H9 (cell line): ENCODE data around the gene ATP2C1. TPM values are rescaled to one million over a fixed set of nuclear protein-coding genes. Genes with fewer than 3 reads are reported as not detected.

Experiments
- DNase-seq: peaks from one replicate; pipeline ENCODE4 v3.0.0-alpha.2; 2017
- H2AFZ ChIP-seq: one replicate; pipeline ENCODE4 v1.6.1; 2013; ENCODE audit warnings: mild to moderate bottlenecking, low read length, control low read depth, moderate library complexity
- H2AK5ac ChIP-seq: 2 replicates; pipeline ENCODE4 v1.6.1; 2013; ENCODE audit warnings: low read length, control low read depth, mixed read lengths; ENCODE audit not compliant: insufficient read length
- H2BK120ac ChIP-seq: one replicate; pipeline ENCODE4 v1.6.1; 2013; ENCODE audit warnings: low read depth, mild to moderate bottlenecking, low read length, control low read depth, inconsistent platforms; ENCODE audit not compliant: poor library complexity, severe bottlenecking
- H2BK12ac ChIP-seq: 2 replicates; pipeline ENCODE4 v1.6.1; 2013; ENCODE audit warnings: low read length, control low read depth, mixed read lengths, low read depth; ENCODE audit not compliant: insufficient read length
- H2BK15ac ChIP-seq: 2 replicates; pipeline ENCODE4 v1.6.1; 2013; ENCODE audit warnings: low read depth, low read length, control low read depth
- H2BK20ac ChIP-seq: one replicate; pipeline ENCODE4 v1.6.1; 2013; ENCODE audit warnings: low read depth, mild to moderate bottlenecking, low read length, control low read depth, inconsistent platforms; ENCODE audit not compliant: poor library complexity, severe bottlenecking
- H2BK5ac ChIP-seq: 2 replicates; pipeline ENCODE4 v1.6.1; 2013; ENCODE audit warnings: low read length, control low read depth, mixed read lengths; ENCODE audit not compliant: insufficient read length
- H3K14ac ChIP-seq: 2 replicates; pipeline ENCODE4 v1.6.1; 2013; ENCODE audit warnings: low read length, control low read depth; ENCODE audit not compliant: insufficient read depth
- H3K18ac ChIP-seq: 2 replicates; pipeline ENCODE4 v1.6.1; 2013; ENCODE audit warnings: low read depth, mild to moderate bottlenecking, mixed read lengths, low read length, control low read depth; ENCODE audit not compliant: insufficient read length
- H3K23ac ChIP-seq: 2 replicates; pipeline ENCODE4 v1.6.1; 2013; ENCODE audit warnings: low read length, control low read depth, mixed read lengths, low read depth; ENCODE audit not compliant: insufficient read length
- H3K23me2 ChIP-seq: 2 replicates; pipeline ENCODE4 v1.6.1; 2013; ENCODE audit warnings: low read depth, mild to moderate bottlenecking, mixed read lengths, low read length, control low read depth; ENCODE audit not compliant: insufficient read length, poor library complexity, severe bottlenecking
- H3K27ac ChIP-seq: 2 replicates; pipeline ENCODE4 v1.5.1; 2013; ENCODE audit warnings: low read length, control low read depth, mixed read lengths, low read depth; ENCODE audit not compliant: insufficient read length
- H3K27me3 ChIP-seq: 2 replicates; pipeline ENCODE4 v1.6.1; 2013; ENCODE audit warnings: low read length, control low read depth, inconsistent platforms; ENCODE audit not compliant: insufficient read depth
- H3K4ac ChIP-seq: 2 replicates; pipeline ENCODE4 v1.6.1; 2013; ENCODE audit warnings: low read depth, mild to moderate bottlenecking, control low read depth, inconsistent platforms, low read length, moderate library complexity
- H3K4me1 ChIP-seq: 2 replicates; pipeline ENCODE4 v1.6.1; 2013; ENCODE audit warnings: low read length, control low read depth, inconsistent platforms; ENCODE audit not compliant: insufficient read depth
- H3K4me2 ChIP-seq: 2 replicates; pipeline ENCODE4 v1.6.1; 2013; ENCODE audit warnings: low read length, control low read depth, mixed read lengths; ENCODE audit not compliant: insufficient read length, insufficient read depth
- H3K56ac ChIP-seq: 2 replicates; pipeline ENCODE4 v1.6.1; 2013; ENCODE audit warnings: low read depth, mild to moderate bottlenecking, mixed read lengths, low read length, control low read depth; ENCODE audit not compliant: insufficient read length
- H3K79me1 ChIP-seq: 2 replicates; pipeline ENCODE4 v1.6.1; 2013; ENCODE audit warnings: low read depth, mild to moderate bottlenecking, moderate library complexity, low read length, control low read depth, inconsistent platforms; ENCODE audit not compliant: insufficient read depth, poor library complexity, severe bottlenecking
- H3K79me2 ChIP-seq: 2 replicates; pipeline ENCODE4 v1.6.1; 2013; ENCODE audit warnings: low read length, control low read depth, inconsistent platforms; ENCODE audit not compliant: insufficient read depth
- H3K9ac ChIP-seq: 2 replicates; pipeline ENCODE4 v1.6.1; 2013; ENCODE audit warnings: low read length, control low read depth, mixed read lengths; ENCODE audit not compliant: insufficient read length; ENCODE audit errors: extremely low read depth
- H3K9me3 ChIP-seq: one replicate; pipeline ENCODE4 v1.6.1; 2013; ENCODE audit warnings: low read depth, low read length, inconsistent platforms; ENCODE audit not compliant: control insufficient read depth
- H3T11ph ChIP-seq: one replicate; pipeline ENCODE4 v1.6.1; 2013; ENCODE audit warnings: mild to moderate bottlenecking, low read length, control low read depth, inconsistent platforms
- H4K20me1 ChIP-seq: one replicate; pipeline ENCODE4 v1.6.1; 2013; ENCODE audit not compliant: control insufficient read depth, insufficient read length, insufficient read depth
- H4K5ac ChIP-seq: 2 replicates; pipeline ENCODE4 v1.6.1; 2013; ENCODE audit warnings: low read depth, mild to moderate bottlenecking, mixed read lengths, low read length, control low read depth; ENCODE audit not compliant: insufficient read length
- H4K8ac ChIP-seq: replicated peaks from 2 replicates; pipeline ENCODE4 v1.6.1; 2013; ENCODE audit warnings: low read length, control low read depth, mixed read lengths, low read depth; ENCODE audit not compliant: insufficient read length
- H4K91ac ChIP-seq: 2 replicates; pipeline ENCODE4 v1.6.1; 2013; ENCODE audit warnings: low read depth, mild to moderate bottlenecking, moderate library complexity, mixed read lengths, low read length, control low read depth; ENCODE audit not compliant: insufficient read length
- H3K27ac Mint-ChIP-seq, 3 experiments: 2 replicates in 2 of 3; 3 replicates in 1 of 3; pipeline ENCODE4 v1.8.0; 2020 to 2021; ENCODE audit warnings: mixed read lengths in 3 of 3, mild to moderate bottlenecking in 1 of 3, moderate library complexity in 1 of 3
- H3K27me3 Mint-ChIP-seq: 2 replicates; pipeline ENCODE4 v1.8.0; 2021; ENCODE audit warnings: low read depth, mild to moderate bottlenecking, moderate library complexity, mixed read lengths
- H3K36me3 Mint-ChIP-seq, 3 experiments: 2 replicates in 2 of 3; 3 replicates in 1 of 3; pipeline ENCODE4 v1.8.0; 2020 to 2021; ENCODE audit warnings: low read depth in 3 of 3, mixed read lengths in 3 of 3; ENCODE audit not compliant: insufficient read depth in 1 of 3
- H3K4me1 Mint-ChIP-seq, 2 experiments: 2 replicates each; pipeline ENCODE4 v1.8.0; 2020; ENCODE audit warnings: mixed read lengths in 2 of 2
- H3K4me3 Mint-ChIP-seq, 2 experiments: 2 replicates in 1 of 2; 3 replicates in 1 of 2; pipeline ENCODE4 v1.8.0; 2020 to 2021; ENCODE audit warnings: mild to moderate bottlenecking in 2 of 2, mixed read lengths in 2 of 2, moderate library complexity in 1 of 2
- H3K9me3 Mint-ChIP-seq, 2 experiments: 2 replicates in 1 of 2; 3 replicates in 1 of 2; pipeline ENCODE4 v1.8.0; 2020; ENCODE audit warnings: mild to moderate bottlenecking in 2 of 2, mixed read lengths in 2 of 2, moderate library complexity in 1 of 2
- WGBS: extraction: QIAGEN DNeasy Blood & Tissue Kit; methylation state at CpG from one replicate; pipeline ENCODE4 v1.1.7; 2013; ENCODE audit warnings: missing lambda C conversion rate, low lambda C conversion rate, mixed read lengths; ENCODE audit not compliant: insufficient read length; ENCODE audit errors: extremely low coverage; 5-methylcytosine and 5-hydroxymethylcytosine counted together
- total RNA-seq: library from RNA; stranded (reverse); gene quantifications from 2 replicates; pipeline ENCODE4 v1.2.1, GENCODE V29; 2021
- TF ChIP-seq, protein P1 (sequence below): fragments of 200-600 bp; sonication (generic); conservative IDR thresholded peaks from 3 replicates; pipeline ENCODE4 v1.8.0; 2021; ENCODE audit warnings: antibody characterized with exemption, mild to moderate bottlenecking

ATP2C1 gene
- total RNA-seq, 1 experiment from 2014 or later: 65.5 TPM

DNA sequence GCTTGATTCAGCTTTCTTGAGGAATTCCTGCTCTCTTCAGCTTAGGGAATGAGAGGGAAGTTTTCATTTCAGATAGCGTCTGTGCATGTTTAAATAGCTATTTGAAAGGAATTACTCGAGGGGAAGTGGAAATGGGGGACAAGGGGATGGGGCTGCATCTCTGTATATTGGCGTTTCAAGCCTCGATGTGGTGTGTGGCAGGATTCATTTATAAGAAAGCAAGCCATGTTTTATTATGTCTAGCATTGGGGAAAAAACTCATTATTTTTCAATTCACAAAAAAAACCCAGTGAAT, 1.0 kb downstream of the ATP2C1 start:
- Mint-ChIP-seq H3K27me3 (no peaks in the 10 kb centered on the region), H3K9me3 (no peaks in the 10 kb centered on the region), H3K36me3 (no peaks in the 10 kb centered on the region), H3K4me1 (peaks cover 52 to 54% of the 10 kb centered on the region in 2 experiments), H3K4me3 (peak overlapping the region; percentile 93), H3K27ac (peak overlapping the region in 2 of 3 experiments; percentile 35 to 75; a peak in 5 of 7 replicates)
- Histone ChIP-seq H3K27me3 (no peaks in the 10 kb centered on the region), H3K27ac (no peak overlapping the region), H3K4ac (no peak overlapping the region), H3K18ac (no peak overlapping the region), H3K79me1 (no peaks in the 10 kb centered on the region), H3K23me2 (peaks cover 11% of the 10 kb centered on the region), H4K5ac (no peak overlapping the region), H4K8ac (no peak overlapping the region), H3K56ac (no peak overlapping the region), H4K20me1 (no peaks in the 10 kb centered on the region), H2BK120ac (no peak overlapping the region), H2AFZ (no peak overlapping the region), H3K14ac (no peak overlapping the region), H2BK15ac (no peak overlapping the region), H2BK12ac (no peak overlapping the region), H2BK5ac (no peak overlapping the region), H3K9me3 (no peaks in the 10 kb centered on the region), H3T11ph (no peak overlapping the region), H3K9ac (peak overlapping the region; percentile 66), H3K4me2 (peak overlapping the region; percentile 90), H3K4me1 (peaks cover 3% of the 10 kb centered on the region; the same call in 1 of the 2 replicates), H3K23ac (no peak overlapping the region), H3K79me2 (peaks cover 13% of the 10 kb centered on the region), H4K91ac (no peak overlapping the region), H2AK5ac (no peak overlapping the region), H2BK20ac (no peak overlapping the region)
- TF ChIP-seq, protein P1, sequence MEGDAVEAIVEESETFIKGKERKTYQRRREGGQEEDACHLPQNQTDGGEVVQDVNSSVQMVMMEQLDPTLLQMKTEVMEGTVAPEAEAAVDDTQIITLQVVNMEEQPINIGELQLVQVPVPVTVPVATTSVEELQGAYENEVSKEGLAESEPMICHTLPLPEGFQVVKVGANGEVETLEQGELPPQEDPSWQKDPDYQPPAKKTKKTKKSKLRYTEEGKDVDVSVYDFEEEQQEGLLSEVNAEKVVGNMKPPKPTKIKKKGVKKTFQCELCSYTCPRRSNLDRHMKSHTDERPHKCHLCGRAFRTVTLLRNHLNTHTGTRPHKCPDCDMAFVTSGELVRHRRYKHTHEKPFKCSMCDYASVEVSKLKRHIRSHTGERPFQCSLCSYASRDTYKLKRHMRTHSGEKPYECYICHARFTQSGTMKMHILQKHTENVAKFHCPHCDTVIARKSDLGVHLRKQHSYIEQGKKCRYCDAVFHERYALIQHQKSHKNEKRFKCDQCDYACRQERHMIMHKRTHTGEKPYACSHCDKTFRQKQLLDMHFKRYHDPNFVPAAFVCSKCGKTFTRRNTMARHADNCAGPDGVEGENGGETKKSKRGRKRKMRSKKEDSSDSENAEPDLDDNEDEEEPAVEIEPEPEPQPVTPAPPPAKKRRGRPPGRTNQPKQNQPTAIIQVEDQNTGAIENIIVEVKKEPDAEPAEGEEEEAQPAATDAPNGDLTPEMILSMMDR: no peak
- no CpG with 5 or more reads among the region's 4 CpGs for WGBS
- DNase-seq: no peak
